HG03520 (cell line): Measurements from ENCODE around the gene ERI3.

Source experiments
- ATAC-seq: cut with Tn5 transposase; IDR thresholded peaks from one replicate; pipeline ENCODE4 v1.9.1; 2021; ENCODE audit warnings: mild to moderate bottlenecking, moderate library complexity; ENCODE audit not compliant: unreplicated experiment

The ERI3 gene

GRCh38 chr1:44289530-44289929, 65.5 kb downstream of the ERI3 start:
- no peak for ATAC-seq

- no peak for ATAC-seq
These were observed 66.2 kb downstream of the ERI3 start for GRCh38 chr1:44288883-44289282.

GRCh38 chr1:44284184-44284583, 70.9 kb downstream of the ERI3 start:
- no peak for ATAC-seq

- ATAC-seq: no peak
These were observed 71.4 kb downstream of the ERI3 start for GRCh38 chr1:44283524-44284173.

- ATAC-seq: no peak
These were observed 72.2 kb downstream of the ERI3 start for GRCh38 chr1:44282704-44283426.

- ATAC-seq: no peak
These were observed 72.9 kb downstream of the ERI3 start for GRCh38 chr1:44281962-44282703.

GRCh38 chr1:44276901-44277300, 78.2 kb downstream of the ERI3 start:
- ATAC-seq: no peak

- no peak for ATAC-seq
These were observed 79.1 kb downstream of the ERI3 start for GRCh38 chr1:44275991-44276405.

GRCh38 chr1:44275296-44275962, 79.6 kb downstream of the ERI3 start:
- ATAC-seq: no peak

GRCh38 chr1:44273560-44274350, 81.3 kb downstream of the ERI3 start:
- no peak for ATAC-seq

GRCh38 chr1:44272992-44273391, 82.1 kb downstream of the ERI3 start:
- ATAC-seq: no peak

- ATAC-seq: no peak
These were observed 83.4 kb downstream of the ERI3 start for GRCh38 chr1:44271646-44272045.

GRCh38 chr1:44270686-44271628, 84.1 kb downstream of the ERI3 start:
- ATAC-seq: no peak

- no peak for ATAC-seq
These were observed 87.0 kb downstream of the ERI3 start for GRCh38 chr1:44268054-44268453.

GRCh38 chr1:44267438-44267837, 87.6 kb downstream of the ERI3 start:
- ATAC-seq: no peak

GRCh38 chr1:44266400-44267344, 88.4 kb downstream of the ERI3 start:
- ATAC-seq: no peak

GRCh38 chr1:44265656-44266358, 89.2 kb downstream of the ERI3 start:
- no peak for ATAC-seq

- ATAC-seq: no peak
These were observed 90.6 kb downstream of the ERI3 start for GRCh38 chr1:44264451-44264771.
